Osteocyte (in vitro differentiated cells): Measurements from ENCODE around the gene MAPK1. TPM values are rescaled to one million over a fixed set of nuclear protein-coding genes. Genes with fewer than 3 reads are reported as not detected.
"Not testable (repeated sequence)": the region's sequence is repeated elsewhere in the genome, so short reads cannot be mapped to it uniquely, and the experiment has no call there.

Source experiments
- DNase-seq: peaks from one replicate; pipeline ENCODE4 v3.0.0; 2021; ENCODE audit warnings: mixed read lengths; ENCODE audit not compliant: unreplicated experiment; ENCODE audit errors: extremely low spot score
- H3K27ac Mint-ChIP-seq: one replicate; pipeline ENCODE4 v1.8.0; 2021; ENCODE audit warnings: mild to moderate bottlenecking, mixed read lengths; ENCODE audit not compliant: unreplicated experiment
- H3K27me3 Mint-ChIP-seq: one replicate; pipeline ENCODE4 v1.8.0; 2021; ENCODE audit warnings: mixed read lengths; ENCODE audit not compliant: unreplicated experiment
- H3K36me3 Mint-ChIP-seq: one replicate; pipeline ENCODE4 v1.8.0; 2021; ENCODE audit warnings: mixed read lengths; ENCODE audit not compliant: unreplicated experiment
- H3K4me1 Mint-ChIP-seq: one replicate; pipeline ENCODE4 v1.8.0; 2021; ENCODE audit warnings: mixed read lengths; ENCODE audit not compliant: unreplicated experiment
- H3K4me3 Mint-ChIP-seq: one replicate; pipeline ENCODE4 v1.8.0; 2021; ENCODE audit warnings: mild to moderate bottlenecking, moderate library complexity, mixed read lengths; ENCODE audit not compliant: unreplicated experiment
- H3K9me3 Mint-ChIP-seq: one replicate; pipeline ENCODE4 v1.8.0; 2021; ENCODE audit warnings: mixed read lengths; ENCODE audit not compliant: unreplicated experiment
- CTCF ChIP-seq: fragments of 200-600 bp; sonication (generic); IDR thresholded peaks from 2 replicates; pipeline ENCODE4 v1.5.0; 2021; ENCODE audit warnings: antibody characterized with exemption, mild to moderate bottlenecking, moderate library complexity
- total RNA-seq: library from RNA; stranded (reverse); gene quantifications from 2 replicates; pipeline ENCODE4 v1.2.1, GENCODE V29; 2021

The MAPK1 gene
- total RNA-seq, 1 donor from 2014 or later, result 159 TPM

- H3K36me3 Mint-ChIP-seq, result no peaks in the 10 kb centered on the region
- DNase-seq, result no peak
Measured at GRCh38 chr22:21889251-21889990, 22.0 kb upstream of the MAPK1 start.

GRCh38 chr22:21887841-21888240 lies 20.4 kb upstream of the MAPK1 start:
- H3K27ac Mint-ChIP-seq, result no peak overlapping the region

More at GRCh38 chr22:21889251-21889990, 22.0 kb upstream of the MAPK1 start:
- no peak for TF ChIP-seq CTCF
- no peaks in the 10 kb centered on the region for H3K9me3 Mint-ChIP-seq
- no peaks in the 10 kb centered on the region for H3K27me3 Mint-ChIP-seq
- H3K27ac Mint-ChIP-seq, result no peak overlapping the region
- peaks cover 2% of the 10 kb centered on the region for H3K4me1 Mint-ChIP-seq
- no peak overlapping the region for H3K4me3 Mint-ChIP-seq

GRCh38 chr22:21883930-21884329 lies 16.5 kb upstream of the MAPK1 start:
- not testable (repeated sequence) for H3K4me1 Mint-ChIP-seq, DNase-seq, H3K27me3 Mint-ChIP-seq

More at GRCh38 chr22:21887841-21888240, 20.4 kb upstream of the MAPK1 start:
- Mint-ChIP-seq H3K36me3 (no peaks in the 10 kb centered on the region), H3K9me3 (no peaks in the 10 kb centered on the region), H3K27me3 (no peaks in the 10 kb centered on the region), H3K4me3 (no peak overlapping the region), H3K4me1 (peaks cover 2% of the 10 kb centered on the region)
- TF ChIP-seq CTCF, result no peak
- DNase-seq, result no peak

GRCh38 chr22:21882754-21883333 lies 15.4 kb upstream of the MAPK1 start:
- H3K4me3 Mint-ChIP-seq, H3K27ac Mint-ChIP-seq, H3K27me3 Mint-ChIP-seq, H3K36me3 Mint-ChIP-seq, H3K9me3 Mint-ChIP-seq, DNase-seq, H3K4me1 Mint-ChIP-seq: not testable (repeated sequence)

More at GRCh38 chr22:21883930-21884329, 16.5 kb upstream of the MAPK1 start:
- not testable (repeated sequence) for H3K4me3 Mint-ChIP-seq, H3K9me3 Mint-ChIP-seq, H3K36me3 Mint-ChIP-seq, H3K27ac Mint-ChIP-seq

GRCh38 chr22:21881841-21882753 lies 14.7 kb upstream of the MAPK1 start:
- H3K9me3 Mint-ChIP-seq, result no peaks in the 10 kb centered on the region
- no peak overlapping the region for H3K27ac Mint-ChIP-seq
- H3K27me3 Mint-ChIP-seq, result no peaks in the 10 kb centered on the region
- no peak overlapping the region for H3K4me3 Mint-ChIP-seq
- no peaks in the 10 kb centered on the region for H3K36me3 Mint-ChIP-seq
- no peak for DNase-seq
- TF ChIP-seq CTCF, result no peak
- peaks cover 2% of the 10 kb centered on the region for H3K4me1 Mint-ChIP-seq
